ENCODE measurements around the gene GPC6.

The GPC6 gene

GRCh38 chr13:93966267-93966936 is 739.8 kb downstream of the GPC6 start:
- no peak for TF ChIP-seq POLR2A (IDR thresholded peaks at IDR 0.05; ENCODE audit: extremely low read depth, insufficient read length)
- no peak for TF ChIP-seq MAX (IDR thresholded peaks at IDR 0.05; ENCODE audit: low read depth, low read length)
- no peak for TF ChIP-seq CTCF (IDR thresholded peaks at IDR 0.05; ENCODE audit: low read depth, low read length)
- no peak for TF ChIP-seq MYC (IDR thresholded peaks at IDR 0.05; ENCODE audit: low read depth, low read length)
- no peak overlapping the region for H3K4me3 ChIP-seq (ENCODE audit: low read depth, low read length)
- no peak for DNase-seq (ENCODE audit: low read depth)

- no peak overlapping the region for H3K4me3 ChIP-seq (ENCODE audit: low read depth, low read length)
- no peak for TF ChIP-seq CTCF (IDR thresholded peaks at IDR 0.05; ENCODE audit: low read depth, low read length)
- TF ChIP-seq MAX (IDR thresholded peaks at IDR 0.05; ENCODE audit: low read depth, low read length), result no peak
- TF ChIP-seq POLR2A (IDR thresholded peaks at IDR 0.05; ENCODE audit: extremely low read depth, insufficient read length), result no peak
- TF ChIP-seq MYC (IDR thresholded peaks at IDR 0.05; ENCODE audit: low read depth, low read length), result no peak
- no peak for DNase-seq (ENCODE audit: low read depth)
Observed at GRCh38 chr13:93967286-93967685, 740.7 kb downstream of the GPC6 start.

GRCh38 chr13:93975242-93975641 is 748.6 kb downstream of the GPC6 start:
- no peak for DNase-seq (ENCODE audit: low read depth)
- H3K4me3 ChIP-seq (ENCODE audit: low read depth, low read length), result no peak overlapping the region
- no peak for TF ChIP-seq MAX (IDR thresholded peaks at IDR 0.05; ENCODE audit: low read depth, low read length)
- TF ChIP-seq CTCF (IDR thresholded peaks at IDR 0.05; ENCODE audit: low read depth, low read length), result no peak
- no peak for TF ChIP-seq MYC (IDR thresholded peaks at IDR 0.05; ENCODE audit: low read depth, low read length)
- no peak for TF ChIP-seq POLR2A (IDR thresholded peaks at IDR 0.05; ENCODE audit: extremely low read depth, insufficient read length)

GRCh38 chr13:93976528-93976927 is 749.9 kb downstream of the GPC6 start:
- no peak overlapping the region for H3K4me3 ChIP-seq (ENCODE audit: low read depth, low read length)
- TF ChIP-seq CTCF (IDR thresholded peaks at IDR 0.05; ENCODE audit: low read depth, low read length) (no peak), MYC (IDR thresholded peaks at IDR 0.05; ENCODE audit: low read depth, low read length) (no peak), POLR2A (IDR thresholded peaks at IDR 0.05; ENCODE audit: extremely low read depth, insufficient read length) (no peak)
- no peak for DNase-seq (ENCODE audit: low read depth)

GRCh38 chr13:93977986-93978385 is 751.4 kb downstream of the GPC6 start:
- TF ChIP-seq POLR2A (IDR thresholded peaks at IDR 0.05; ENCODE audit: extremely low read depth, insufficient read length), result no peak
- TF ChIP-seq MYC (IDR thresholded peaks at IDR 0.05; ENCODE audit: low read depth, low read length), result no peak
- no peak for TF ChIP-seq CTCF (IDR thresholded peaks at IDR 0.05; ENCODE audit: low read depth, low read length)
- no peak for TF ChIP-seq MAX (IDR thresholded peaks at IDR 0.05; ENCODE audit: low read depth, low read length)
- no peak overlapping the region for H3K4me3 ChIP-seq (ENCODE audit: low read depth, low read length)
- DNase-seq (ENCODE audit: low read depth), result no peak

All from NB4 (cell line).